Spinal cord (tissue), 10 donors: ENCODE data around the gene LRRN2. TPM values are rescaled to one million over a fixed set of nuclear protein-coding genes. Genes with fewer than 3 reads are reported as not detected.
A peak's percentile ranks its signal among the peaks of the same experiment; 100 is the strongest.

ENCODE experiments used
- DNase-seq, 6 donors: peaks; one replicate each; pipeline versions ENCODE4 v3.0.0 to v3.0.0-alpha.2; 2013 to 2015; ENCODE audit warnings: low spot score in 6 of 6, low read depth in 4 of 6
- H3K27ac ChIP-seq: one replicate; pipeline ENCODE4 v1.5.1; 2013; ENCODE audit warnings: low read depth, low read length, control low read depth
- H3K27me3 ChIP-seq: one replicate; pipeline ENCODE4 v1.6.1; 2013; ENCODE audit warnings: low read length; ENCODE audit not compliant: control insufficient read depth, insufficient read depth
- H3K36me3 ChIP-seq: one replicate; pipeline ENCODE4 v1.6.1; 2013; ENCODE audit warnings: low read length; ENCODE audit not compliant: control insufficient read depth, insufficient read depth
- H3K4me1 ChIP-seq: one replicate; pipeline ENCODE4 v1.6.1; 2013; ENCODE audit warnings: low read length; ENCODE audit not compliant: control insufficient read depth, insufficient read depth
- H3K4me3 ChIP-seq: one replicate; pipeline ENCODE4 v1.5.1; 2013; ENCODE audit warnings: low read depth, low read length, control low read depth
- H3K9me3 ChIP-seq: one replicate; pipeline ENCODE4 v1.6.1; 2013; ENCODE audit warnings: low read length; ENCODE audit not compliant: control insufficient read depth, insufficient read depth
- WGBS: methylation state at CpG from one replicate; pipeline ENCODE4 v1.1.5; 2013; ENCODE audit warnings: missing lambda C conversion rate; ENCODE audit not compliant: insufficient coverage; 5-methylcytosine and 5-hydroxymethylcytosine counted together
- polyA plus RNA-seq, 2 donors: library from polyadenylated mRNA; unstranded; fragments of 120-200 nt; gene quantifications; one replicate each; pipeline ENCODE4 v1.2.1, GENCODE V29; 2013; ENCODE audit not compliant: insufficient read length in 2 of 2
- total RNA-seq, 2 donors: library from RNA; depleted of rRNA in 1 of 2; stranded (reverse); fragments of 120-200 nt in 1 of 2; fragments of >200 nt in 1 of 2; gene quantifications; one replicate each; pipeline versions ENCODE4 v1.2.3 to v1.2.4, GENCODE V29; 2013 to 2014
- donor health status: healthy.

The LRRN2 gene
- total and polyA plus RNA-seq, 4 donors, result 10.3 to 53.1 (median 30.9) TPM

DNA sequence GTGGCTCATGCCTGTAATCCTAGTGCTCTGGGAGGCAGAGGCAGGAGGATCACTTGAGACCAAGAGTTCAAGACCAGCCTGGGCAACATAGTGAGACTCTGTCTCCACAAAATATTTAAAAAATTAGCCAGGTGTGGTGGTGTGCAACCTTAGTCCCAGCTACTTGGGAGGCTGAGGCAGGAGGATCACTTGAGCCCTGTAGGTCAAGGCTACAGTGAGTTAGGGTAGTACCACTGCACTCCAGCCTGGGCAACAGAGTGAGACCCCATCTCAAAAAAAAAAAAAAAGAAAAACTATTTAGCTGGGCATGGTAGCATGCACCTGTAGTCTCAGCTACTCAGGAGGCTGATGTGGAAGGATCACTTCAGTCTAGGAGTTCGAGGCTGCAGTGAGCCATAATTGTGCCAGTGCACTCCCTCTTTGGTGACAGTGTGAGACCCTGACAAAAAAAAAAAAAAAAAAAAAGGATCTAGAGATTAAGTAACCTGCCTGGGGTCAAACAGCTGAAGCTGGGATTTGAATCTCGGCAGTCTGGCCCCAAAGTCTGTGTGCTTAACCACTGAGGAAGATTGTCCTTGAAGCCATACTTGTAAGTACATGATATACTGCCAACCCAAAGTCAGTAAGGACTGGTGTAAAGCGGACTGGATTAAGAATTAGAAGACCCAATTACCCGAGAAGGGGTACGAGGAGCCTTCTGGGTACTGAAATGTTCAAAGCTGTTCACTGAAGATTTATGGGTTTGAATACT lies 31.8 kb downstream of the LRRN2 start:
- no peaks in the 10 kb centered on the region for H3K9me3 ChIP-seq
- H3K4me1 ChIP-seq, result peaks cover 34% of the 10 kb centered on the region
- no peak overlapping the region for H3K4me3 ChIP-seq
- DNase-seq, result no peak
- no peak overlapping the region for H3K27ac ChIP-seq
- H3K36me3 ChIP-seq, result no peaks in the 10 kb centered on the region
- 85% methylated on average over 4 of the region's 5 CpGs for WGBS
- H3K27me3 ChIP-seq, result no peaks in the 10 kb centered on the region

DNA sequence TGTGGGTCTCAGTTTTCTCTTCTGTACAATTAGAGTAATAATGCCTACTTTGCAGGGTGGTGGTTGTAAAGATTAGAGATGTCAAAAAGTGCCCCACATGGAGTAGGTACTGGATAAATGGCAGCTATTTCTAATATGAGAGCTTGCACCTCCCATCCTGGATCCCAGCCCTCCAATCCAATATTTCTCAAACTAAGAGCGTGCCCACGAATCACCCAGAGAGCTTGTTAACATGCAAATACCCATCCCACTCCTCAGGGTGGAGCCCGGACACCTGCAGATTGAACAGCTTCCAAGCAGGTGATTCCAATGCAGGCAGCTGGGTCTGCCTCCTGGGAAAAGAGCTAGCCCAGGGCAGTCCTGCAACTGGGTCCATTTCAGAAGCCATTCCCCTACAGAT lies 33.0 kb downstream of the LRRN2 start:
- no peaks in the 10 kb centered on the region for H3K27me3 ChIP-seq
- no peaks in the 10 kb centered on the region for H3K9me3 ChIP-seq
- H3K4me3 ChIP-seq, result no peak overlapping the region
- no peaks in the 10 kb centered on the region for H3K36me3 ChIP-seq
- DNase-seq, result peak in 1 of 6 donors; percentile 77
- H3K27ac ChIP-seq, result no peak overlapping the region
- WGBS, result 13% methylated on average over 3 of the region's 3 CpGs
- H3K4me1 ChIP-seq, result peaks cover 39% of the 10 kb centered on the region

DNA sequence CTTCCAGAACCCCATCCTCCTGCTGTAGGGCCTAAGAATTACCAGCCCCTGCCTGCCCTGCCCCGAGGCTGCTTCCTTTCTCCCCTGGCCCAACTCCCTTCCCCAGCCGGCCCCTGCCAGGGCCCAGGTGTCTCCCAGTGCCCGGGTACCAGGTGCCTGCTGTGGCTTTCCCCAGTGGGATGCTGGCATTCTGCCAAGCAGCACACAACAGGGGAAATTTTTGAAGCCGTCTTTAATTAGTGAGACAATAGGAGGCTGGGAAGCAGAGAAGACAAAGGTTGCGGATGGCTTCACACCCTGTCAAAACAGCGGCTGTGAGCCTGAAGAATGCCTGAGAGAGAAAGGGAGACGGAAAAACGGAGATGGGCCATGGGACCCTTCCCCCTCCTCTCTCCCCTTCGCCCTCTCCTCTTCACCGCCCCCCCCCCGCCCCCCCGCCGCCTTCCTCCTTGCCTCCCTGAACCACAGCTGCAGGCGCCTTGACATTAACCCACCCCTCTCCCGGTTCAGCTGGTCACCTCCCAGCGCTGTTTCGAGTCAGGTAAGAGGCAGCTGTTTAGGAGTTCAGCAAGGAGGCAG lies 33.6 kb downstream of the LRRN2 start:
- Histone ChIP-seq H3K9me3 (no peaks in the 10 kb centered on the region), H3K36me3 (no peaks in the 10 kb centered on the region), H3K4me1 (peaks cover 39% of the 10 kb centered on the region), H3K27me3 (no peaks in the 10 kb centered on the region), H3K27ac (no peak overlapping the region), H3K4me3 (no peak overlapping the region)
- whole genome bisulfite sequencing, result 9% methylated on average over 4 of the region's 17 CpGs
- DNase-seq, result peak in 2 of 6 donors; percentile 47 to 84

DNA sequence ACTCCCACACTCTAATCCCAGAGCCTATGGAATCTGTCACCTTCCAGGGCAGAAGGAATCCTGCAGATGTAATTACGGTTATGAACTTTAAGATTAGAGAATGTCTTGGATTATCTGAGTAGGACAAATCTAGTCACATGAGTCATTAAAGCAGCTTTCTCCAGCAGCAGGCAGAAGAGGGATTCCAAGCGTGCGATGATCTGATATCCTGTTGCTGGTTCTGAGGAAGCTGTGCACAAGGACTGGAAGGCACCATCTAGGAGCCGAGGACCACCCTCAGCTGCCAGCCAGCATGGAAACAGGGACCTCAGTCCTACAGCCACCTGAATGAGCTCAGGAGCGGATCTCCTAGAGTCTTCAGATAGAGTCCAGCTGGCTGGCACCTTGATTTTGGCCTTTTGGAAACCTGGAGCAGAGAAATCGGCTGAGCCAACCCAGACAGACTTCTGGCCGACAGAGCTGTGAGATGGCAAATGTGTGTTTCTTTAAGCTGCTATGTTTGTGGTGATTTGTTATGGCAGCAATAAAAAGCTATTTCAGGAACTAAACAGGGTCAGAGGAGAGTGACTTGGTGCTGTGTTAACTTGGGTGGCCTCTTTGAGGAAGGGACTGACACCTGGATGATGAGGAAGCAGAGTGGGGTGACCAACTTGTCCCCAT lies 34.5 kb downstream of the LRRN2 start:
- Histone ChIP-seq H3K36me3 (no peaks in the 10 kb centered on the region), H3K4me3 (no peak overlapping the region), H3K9me3 (no peaks in the 10 kb centered on the region), H3K27ac (no peak overlapping the region), H3K4me1 (peaks cover 39% of the 10 kb centered on the region), H3K27me3 (no peaks in the 10 kb centered on the region)
- peak in 1 of 6 donors; percentile 62 for DNase-seq
- 49% methylated on average over 6 of the region's 7 CpGs for WGBS

DNA sequence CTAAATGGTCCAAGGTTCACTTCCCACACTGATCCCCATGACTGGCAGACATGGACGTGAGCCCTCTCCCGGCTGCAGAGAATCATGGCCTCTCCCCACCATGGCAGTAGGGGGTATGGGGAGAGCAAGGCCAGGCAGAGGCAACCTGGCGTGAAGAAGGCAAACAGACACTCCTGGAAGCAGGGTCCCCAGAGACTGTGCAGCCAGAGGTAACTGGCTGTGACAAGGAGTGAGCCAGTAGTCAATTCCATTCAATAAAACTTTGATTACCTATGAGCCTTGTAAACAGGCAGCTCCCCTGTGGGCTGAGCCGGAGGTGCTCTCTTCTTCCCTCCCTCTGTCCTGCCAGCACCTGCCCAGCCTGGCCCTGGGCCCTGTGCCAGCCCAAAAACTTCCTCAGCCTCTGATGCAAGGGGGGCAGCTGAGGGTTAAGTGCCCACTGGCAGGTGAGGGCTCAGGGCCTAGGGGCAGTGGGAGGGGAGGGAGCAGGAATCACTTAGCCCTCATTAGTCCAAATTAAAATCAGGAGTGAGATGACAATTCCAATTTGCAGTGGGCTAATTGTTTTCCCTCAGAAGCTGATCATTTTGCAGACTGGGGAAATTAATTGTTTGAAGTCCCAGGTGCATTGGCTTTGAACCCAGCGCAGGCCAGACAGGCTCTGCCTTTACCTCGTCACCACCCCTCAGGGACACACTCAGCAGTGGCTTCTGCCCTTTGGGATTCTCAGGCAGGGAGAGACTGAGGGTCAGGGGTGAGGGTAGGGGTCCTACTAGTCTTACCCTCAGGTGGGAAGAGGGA lies 35.6 kb downstream of the LRRN2 start:
- H3K27ac ChIP-seq, result no peak overlapping the region
- no peak overlapping the region for H3K4me3 ChIP-seq
- no peaks in the 10 kb centered on the region for H3K27me3 ChIP-seq
- peak in 1 of 6 donors; percentile 55 for DNase-seq
- H3K36me3 ChIP-seq, result no peaks in the 10 kb centered on the region
- WGBS, result 33% methylated on average over 1 of the region's 6 CpGs
- peaks cover 39% of the 10 kb centered on the region for H3K4me1 ChIP-seq
- no peaks in the 10 kb centered on the region for H3K9me3 ChIP-seq

DNA sequence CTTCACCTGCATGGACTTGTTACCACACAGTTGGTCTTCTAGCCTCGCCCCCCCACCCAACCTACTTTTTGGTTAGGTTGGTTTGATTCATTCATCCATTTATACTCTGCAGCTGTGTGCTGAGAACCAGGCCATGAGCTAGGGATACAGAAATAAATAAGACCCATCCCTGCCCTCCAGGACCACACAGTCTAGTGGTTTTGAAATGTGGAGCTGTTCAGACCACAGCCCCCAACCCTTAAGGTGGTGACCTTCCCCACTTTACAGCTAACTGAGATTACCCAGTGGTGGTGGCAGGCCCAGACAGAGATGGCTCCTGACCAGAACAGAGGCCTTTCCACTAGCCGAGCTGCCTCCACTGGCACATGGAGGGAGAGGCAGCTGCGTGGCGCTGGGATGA lies 37.0 kb downstream of the LRRN2 start:
- WGBS, result 97% methylated on average over 3 of the region's 4 CpGs
- Histone ChIP-seq H3K4me3 (no peak overlapping the region), H3K9me3 (no peaks in the 10 kb centered on the region), H3K4me1 (peaks cover 39% of the 10 kb centered on the region), H3K27ac (no peak overlapping the region), H3K27me3 (no peaks in the 10 kb centered on the region), H3K36me3 (no peaks in the 10 kb centered on the region)
- no peak for DNase-seq

DNA sequence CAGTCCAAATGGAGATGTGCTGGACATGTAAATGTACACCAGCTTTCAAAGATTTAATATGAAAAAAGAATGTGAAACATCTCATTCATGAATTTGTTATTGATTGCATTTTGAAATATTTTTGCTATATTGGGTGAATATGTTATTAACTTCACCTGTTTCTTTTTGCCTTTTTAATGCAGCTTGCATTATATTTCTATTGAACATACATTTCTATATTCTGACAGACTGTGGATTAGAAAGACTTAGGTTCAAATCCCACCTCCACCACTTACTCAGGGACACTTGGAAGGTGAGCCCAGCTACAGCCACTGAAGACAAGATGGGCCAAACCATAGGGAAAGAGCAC lies 37.8 kb downstream of the LRRN2 start:
- Histone ChIP-seq H3K4me1 (peaks cover 39% of the 10 kb centered on the region), H3K27ac (no peak overlapping the region)
- no peak for DNase-seq

DNA sequence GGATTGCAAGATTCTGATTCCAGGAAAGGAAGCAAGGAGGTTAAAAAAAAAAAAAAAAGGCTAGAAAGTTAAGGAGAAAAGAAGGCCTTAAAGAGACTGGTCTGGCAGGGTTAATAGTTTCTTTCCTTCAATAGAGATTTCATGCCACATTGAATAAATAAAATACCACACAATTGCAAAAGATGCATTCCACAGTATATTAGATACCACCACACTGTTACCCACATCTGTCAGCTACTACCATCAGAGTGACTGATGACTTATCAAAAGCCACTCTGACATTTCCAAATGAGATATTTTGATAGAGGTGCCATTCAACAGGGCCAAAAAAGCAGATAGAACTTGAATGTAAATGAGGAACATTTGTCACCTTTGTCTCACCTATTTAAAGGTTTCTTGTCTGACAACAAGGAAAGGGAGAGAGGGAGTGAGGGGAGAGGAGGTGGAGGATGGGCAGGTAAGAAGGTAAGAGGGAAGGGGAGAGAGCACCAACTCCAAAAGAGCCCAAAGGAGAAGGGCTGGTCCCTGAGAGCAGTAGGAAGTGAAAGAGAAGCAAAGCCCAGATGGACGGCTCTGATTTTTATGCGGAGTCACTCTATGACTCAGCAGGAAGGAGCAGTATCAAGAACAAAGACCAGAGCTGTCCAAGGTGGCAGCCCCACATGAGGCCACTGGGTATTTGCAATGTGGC lies 38.3 kb downstream of the LRRN2 start:
- H3K27ac ChIP-seq, result no peak overlapping the region

More for the DNA sequence above, 37.8 kb downstream of the LRRN2 start:
- Histone ChIP-seq H3K4me3 (no peak overlapping the region), H3K27me3 (no peaks in the 10 kb centered on the region), H3K9me3 (no peaks in the 10 kb centered on the region), H3K36me3 (no peaks in the 10 kb centered on the region)

DNA sequence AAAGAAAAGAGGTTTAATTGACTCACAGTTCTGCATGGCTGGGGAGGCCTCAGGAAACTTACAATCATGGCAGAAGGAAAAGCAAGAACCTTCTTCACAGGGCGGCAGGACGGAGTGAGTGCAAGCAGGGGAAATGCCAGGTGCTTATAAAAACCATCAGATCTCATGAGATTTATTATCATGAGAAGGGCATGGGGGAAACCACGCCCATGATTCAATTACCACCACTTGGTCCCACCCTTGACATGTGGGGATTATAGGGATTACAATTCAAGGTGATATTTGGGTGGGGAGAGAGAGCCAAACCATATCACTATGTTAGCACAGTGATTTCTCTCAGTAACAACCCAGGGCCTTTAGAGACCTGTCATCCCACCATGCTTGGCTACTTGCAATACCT lies 39.9 kb downstream of the LRRN2 start:
- H3K27me3 ChIP-seq, result no peaks in the 10 kb centered on the region
- WGBS, result no CpG with 5 or more reads among the region's 3 CpGs
- H3K4me3 ChIP-seq, result no peak overlapping the region
- no peaks in the 10 kb centered on the region for H3K9me3 ChIP-seq
- H3K4me1 ChIP-seq, result peaks cover 36% of the 10 kb centered on the region
- no peak for DNase-seq
- no peaks in the 10 kb centered on the region for H3K36me3 ChIP-seq
- no peak overlapping the region for H3K27ac ChIP-seq

More for the DNA sequence above, 38.3 kb downstream of the LRRN2 start:
- H3K36me3 ChIP-seq, result no peaks in the 10 kb centered on the region
- WGBS, result 18% methylated on average over 2 of the region's 2 CpGs
- peak in 2 of 6 donors; percentile 43 for DNase-seq
- peaks cover 41% of the 10 kb centered on the region for H3K4me1 ChIP-seq
- no peak overlapping the region for H3K4me3 ChIP-seq
- no peaks in the 10 kb centered on the region for H3K9me3 ChIP-seq
- no peaks in the 10 kb centered on the region for H3K27me3 ChIP-seq
